ENCODE results near the gene ADPRHL1. TPM values are rescaled to one million over a fixed set of nuclear protein-coding genes. Genes with fewer than 3 reads are reported as not detected.
A peak's percentile ranks its signal among the peaks of the same experiment; 100 is the strongest.
"Not testable (repeated sequence)": the region's sequence is repeated elsewhere in the genome, so short reads cannot be mapped to it uniquely, and the experiment has no call there.

ADPRHL1 gene
- total RNA-seq, 1 donor from 2014 or later, result 2.6 TPM

DNA sequence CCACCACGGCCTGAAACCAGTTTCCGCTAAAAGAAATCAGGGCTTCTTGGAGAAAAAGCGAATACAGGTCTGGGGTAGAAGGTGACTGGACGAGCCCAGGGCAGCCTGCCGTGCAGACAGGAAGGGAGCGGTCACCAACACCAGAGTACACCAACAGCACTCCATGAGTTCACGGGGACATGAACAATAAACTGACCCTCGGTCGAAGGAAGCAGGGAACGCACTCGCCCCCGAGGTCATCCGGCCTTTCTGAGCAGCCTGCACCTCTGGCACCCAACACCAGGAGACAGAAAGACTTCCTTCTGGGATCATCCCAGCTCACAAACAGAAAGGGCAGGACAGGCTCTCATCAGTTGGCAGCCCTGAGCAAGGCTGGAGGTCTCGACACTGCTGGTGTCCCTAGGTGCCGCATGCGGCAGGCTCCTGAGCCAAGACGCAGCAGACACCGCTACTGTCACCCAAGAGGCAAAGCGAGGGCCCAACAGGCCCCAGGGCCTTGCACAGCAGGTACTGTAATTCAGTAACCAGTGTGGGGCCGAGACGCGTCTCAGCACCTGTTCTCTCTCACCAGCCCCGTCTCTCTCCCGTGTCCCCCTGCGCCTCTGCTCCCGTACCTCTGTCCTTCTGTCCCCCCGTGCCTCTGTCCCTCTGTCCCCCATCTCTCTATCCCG is 19.2 kb upstream of the ADPRHL1 start:
- peaks cover 46% of the 10 kb centered on the region for H3K36me3 Mint-ChIP-seq (ENCODE audit: unreplicated experiment)
- H3K27ac Mint-ChIP-seq (ENCODE audit: unreplicated experiment), result no peak overlapping the region
- H3K4me1 Mint-ChIP-seq (ENCODE audit: unreplicated experiment), result no peaks in the 10 kb centered on the region
- no peaks in the 10 kb centered on the region for H3K9me3 Mint-ChIP-seq (ENCODE audit: unreplicated experiment)
- DNase-seq (ENCODE audit: extremely low spot score, unreplicated experiment), result peak; percentile 75
- H3K27me3 Mint-ChIP-seq (ENCODE audit: unreplicated experiment), result no peaks in the 10 kb centered on the region
- no peak for TF ChIP-seq CTCF (IDR thresholded peaks at IDR 0.05)
- no peak overlapping the region for H3K4me3 Mint-ChIP-seq (ENCODE audit: unreplicated experiment)

DNA sequence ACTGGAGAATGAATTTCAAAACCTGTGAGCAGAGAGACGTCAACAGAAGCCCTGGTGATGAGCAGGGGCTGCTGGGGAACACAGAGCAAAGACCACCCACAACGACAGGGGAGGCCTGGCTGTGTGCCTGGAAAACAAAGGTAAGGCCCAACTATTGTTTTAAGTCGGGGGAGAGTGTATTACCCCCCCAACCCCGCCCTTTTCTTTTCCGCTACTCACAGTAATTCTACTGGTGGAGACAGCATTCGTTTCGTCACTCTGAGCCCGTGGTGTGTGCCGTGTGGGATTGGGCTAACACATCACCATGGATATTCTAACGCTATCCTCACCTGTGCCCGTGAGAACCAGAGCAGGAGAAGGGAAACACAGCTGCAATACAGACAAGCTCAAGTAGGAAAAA is 18.6 kb upstream of the ADPRHL1 start:
- TF ChIP-seq CTCF (IDR thresholded peaks at IDR 0.05), result no peak
- Mint-ChIP-seq H3K4me3 (ENCODE audit: unreplicated experiment) (no peak overlapping the region), H3K27me3 (ENCODE audit: unreplicated experiment) (no peaks in the 10 kb centered on the region), H3K4me1 (ENCODE audit: unreplicated experiment) (no peaks in the 10 kb centered on the region), H3K36me3 (ENCODE audit: unreplicated experiment) (peaks cover 44% of the 10 kb centered on the region), H3K9me3 (ENCODE audit: unreplicated experiment) (no peaks in the 10 kb centered on the region), H3K27ac (ENCODE audit: unreplicated experiment) (no peak overlapping the region)
- peak; percentile 57 for DNase-seq (ENCODE audit: extremely low spot score, unreplicated experiment)

DNA sequence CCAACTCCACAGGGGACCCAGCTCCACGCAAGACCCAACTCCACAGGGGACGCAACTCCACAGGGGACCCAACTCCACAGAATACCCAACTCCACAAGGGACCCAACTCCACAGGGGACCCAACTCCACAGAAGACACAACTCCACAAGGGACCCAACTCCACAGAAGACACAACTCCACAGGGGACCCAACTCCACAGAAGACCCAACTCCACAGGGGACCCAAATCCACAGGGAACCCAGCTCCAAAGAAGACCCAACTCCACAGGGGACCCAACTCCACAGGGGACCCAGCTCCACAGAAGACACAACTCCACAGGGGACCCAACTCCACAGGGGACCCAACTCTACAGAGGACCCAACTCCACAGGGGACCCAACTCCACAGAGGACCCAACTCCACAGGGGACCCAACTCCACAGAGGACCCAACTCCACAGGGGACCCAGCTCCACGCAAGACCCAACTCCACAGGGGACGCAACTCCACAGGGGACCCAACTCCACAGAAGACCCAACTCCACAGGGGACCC is 17.4 kb upstream of the ADPRHL1 start:
- DNase-seq (ENCODE audit: extremely low spot score, unreplicated experiment), result peak; percentile 62
- H3K27ac Mint-ChIP-seq (ENCODE audit: unreplicated experiment); H3K4me1 Mint-ChIP-seq (ENCODE audit: unreplicated experiment); H3K9me3 Mint-ChIP-seq (ENCODE audit: unreplicated experiment); H3K27me3 Mint-ChIP-seq (ENCODE audit: unreplicated experiment); H3K4me3 Mint-ChIP-seq (ENCODE audit: unreplicated experiment): not testable (repeated sequence)
- H3K36me3 Mint-ChIP-seq (ENCODE audit: unreplicated experiment), result peaks cover 35% of the 10 kb centered on the region

- H3K36me3 Mint-ChIP-seq (ENCODE audit: unreplicated experiment), result peaks cover 37% of the 10 kb centered on the region
- DNase-seq (ENCODE audit: extremely low spot score, unreplicated experiment), result peak; percentile 62
- H3K4me1 Mint-ChIP-seq (ENCODE audit: unreplicated experiment), result no peaks in the 10 kb centered on the region
- TF ChIP-seq CTCF (IDR thresholded peaks at IDR 0.05), result no peak
- no peaks in the 10 kb centered on the region for H3K27me3 Mint-ChIP-seq (ENCODE audit: unreplicated experiment)
- no peak overlapping the region for H3K27ac Mint-ChIP-seq (ENCODE audit: unreplicated experiment)
- H3K4me3 Mint-ChIP-seq (ENCODE audit: unreplicated experiment), result no peak overlapping the region
- H3K9me3 Mint-ChIP-seq (ENCODE audit: unreplicated experiment), result no peaks in the 10 kb centered on the region
Observed at GRCh38 chr13:113470073-113470472, 16.8 kb upstream of the ADPRHL1 start.

DNA sequence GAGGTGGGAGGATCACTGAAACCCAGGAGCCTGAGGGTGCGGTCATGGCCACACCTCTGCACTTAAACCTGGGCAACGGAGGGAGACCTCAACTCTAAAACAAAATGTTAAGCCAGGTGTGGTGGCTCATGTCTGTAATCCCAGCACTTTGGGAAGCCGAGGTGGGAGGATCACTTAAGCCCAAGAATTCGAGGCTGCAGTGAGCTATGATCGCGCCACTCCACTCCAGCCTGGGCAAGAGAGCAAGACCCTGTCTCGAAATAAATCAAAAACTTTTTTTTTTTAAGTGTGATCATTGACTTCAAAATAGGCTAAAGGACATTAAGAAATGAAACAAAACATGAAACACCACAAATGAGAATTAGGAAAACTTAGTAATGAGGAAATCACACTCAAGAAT is 16.3 kb upstream of the ADPRHL1 start:
- H3K27ac Mint-ChIP-seq (ENCODE audit: unreplicated experiment), result no peak overlapping the region
- no peaks in the 10 kb centered on the region for H3K4me1 Mint-ChIP-seq (ENCODE audit: unreplicated experiment)
- no peak for DNase-seq (ENCODE audit: extremely low spot score, unreplicated experiment)
- H3K27me3 Mint-ChIP-seq (ENCODE audit: unreplicated experiment), result no peaks in the 10 kb centered on the region
- no peak for TF ChIP-seq CTCF (IDR thresholded peaks at IDR 0.05)
- H3K9me3 Mint-ChIP-seq (ENCODE audit: unreplicated experiment), result no peaks in the 10 kb centered on the region
- H3K4me3 Mint-ChIP-seq (ENCODE audit: unreplicated experiment), result no peak overlapping the region
- peaks cover 33% of the 10 kb centered on the region for H3K36me3 Mint-ChIP-seq (ENCODE audit: unreplicated experiment)
